NCI-H1105 (cell line): ENCODE measurements around the gene GALNT17.

ENCODE experiments used
- DNase-seq: peaks from one replicate; lab custom pipeline; 2025; lab: John Stamatoyannopoulos, UW

GALNT17 gene

DNA sequence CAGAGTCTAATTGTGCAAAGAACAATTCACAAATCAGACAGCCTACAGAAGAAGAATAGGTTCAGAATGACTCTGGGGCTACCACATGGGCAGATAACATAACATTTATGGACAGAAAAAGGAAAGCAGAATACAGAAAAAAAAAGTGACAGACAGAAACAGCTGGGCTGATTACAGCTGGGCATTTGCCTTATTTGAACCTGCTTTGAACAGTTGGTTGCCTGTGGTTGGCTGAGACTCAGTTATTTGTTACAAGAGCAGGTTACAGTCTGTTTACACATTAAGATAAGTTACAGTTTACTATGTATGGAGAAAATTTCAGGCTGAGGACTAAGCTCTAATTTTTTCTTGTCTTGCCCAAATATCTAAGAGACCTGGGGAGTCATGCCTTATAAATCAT, 327.2 kb downstream of the GALNT17 start:
- no peak for DNase-seq

DNA sequence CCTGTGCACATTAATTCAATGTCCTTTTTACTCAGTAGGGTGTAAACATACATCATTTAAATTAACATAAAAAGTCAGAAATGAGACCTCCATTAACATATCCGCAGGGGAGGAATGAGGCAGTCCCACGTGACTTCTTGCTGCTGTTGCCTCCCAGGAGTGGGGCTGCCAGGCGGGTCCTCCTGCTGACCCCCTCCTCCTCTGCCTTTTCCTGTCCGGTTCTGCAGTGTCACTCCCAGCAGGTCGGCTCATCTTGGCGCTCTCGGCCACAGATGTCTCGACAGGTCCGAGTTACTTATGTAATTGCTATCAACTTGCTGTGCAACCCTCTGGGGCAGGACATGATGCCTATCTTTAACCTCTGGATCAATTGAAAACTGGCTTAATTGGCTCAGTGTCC, 329.6 kb downstream of the GALNT17 start:
- DNase-seq = no peak

DNA sequence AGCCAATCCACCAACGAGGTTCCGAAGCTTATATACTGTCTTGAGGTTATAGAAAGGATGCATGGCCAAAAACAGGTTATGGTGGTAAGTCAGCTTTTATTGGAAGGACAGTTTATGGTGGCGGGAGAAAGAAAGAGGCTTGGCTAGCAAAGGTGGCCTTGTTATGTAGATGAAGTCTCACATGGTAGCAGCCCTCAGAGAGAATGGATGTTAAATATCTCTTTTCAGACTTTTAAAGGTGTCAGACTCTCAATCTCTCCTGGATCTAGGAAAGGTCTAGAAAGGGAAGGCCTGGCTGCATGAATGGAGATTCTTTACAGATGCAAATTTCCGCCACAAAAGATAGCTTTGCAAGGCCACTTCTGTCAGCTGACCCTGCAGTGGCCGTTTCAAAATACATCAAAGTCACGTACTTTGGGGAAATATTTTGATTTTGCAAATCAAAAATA, 333.8 kb downstream of the GALNT17 start:
- no peak for DNase-seq

DNA sequence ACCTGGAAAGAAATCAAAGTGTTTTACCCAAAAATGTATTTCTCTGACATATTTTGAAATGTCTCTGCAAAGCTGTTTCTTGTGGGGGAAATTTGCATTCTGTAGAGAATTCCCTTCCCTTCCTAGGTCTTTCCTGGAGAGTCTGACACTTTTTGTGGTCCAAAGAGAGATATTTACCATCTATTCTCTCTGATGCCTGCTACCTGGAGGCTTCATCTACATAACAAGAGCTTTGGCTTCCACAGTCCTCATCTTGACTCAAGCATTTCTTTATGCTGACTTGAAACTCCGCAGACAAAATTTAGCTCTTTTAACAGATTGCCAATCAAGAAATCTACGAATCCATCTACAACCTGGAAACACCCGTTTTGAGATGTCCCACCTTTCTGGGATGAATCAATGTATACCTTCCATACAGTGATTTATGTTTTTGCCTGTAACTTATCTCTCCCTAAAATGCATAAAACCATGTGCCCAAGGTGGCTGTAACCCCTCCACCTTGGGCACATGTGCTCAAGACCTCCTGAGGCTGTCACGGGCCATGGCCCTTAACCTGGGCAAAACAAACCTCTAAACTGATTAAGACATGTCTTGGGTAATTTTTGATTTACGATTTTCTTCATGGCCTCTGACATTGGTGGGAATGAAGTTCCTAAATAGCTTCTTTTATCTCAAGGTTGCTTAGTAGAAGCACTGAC, 334.7 kb downstream of the GALNT17 start:
- no peak for DNase-seq

DNA sequence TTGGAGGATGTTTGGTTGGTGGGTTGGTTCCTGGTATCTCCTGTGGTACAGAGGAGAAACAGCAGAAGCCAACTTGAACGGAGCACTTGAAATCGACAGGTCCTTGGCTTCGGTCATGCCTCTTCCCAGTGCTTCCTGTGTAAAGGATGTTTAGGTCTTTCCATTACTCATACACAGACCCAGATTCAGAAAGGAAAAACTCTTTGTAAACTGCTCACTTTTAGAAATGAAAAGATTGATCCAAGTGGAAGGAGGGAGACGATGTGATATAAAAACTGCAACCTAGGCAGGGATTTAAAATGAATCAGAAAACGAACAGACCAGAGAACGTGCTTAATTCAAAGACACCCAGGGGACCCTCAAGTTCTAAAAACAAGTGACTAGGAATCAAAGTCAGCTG, 338.4 kb downstream of the GALNT17 start:
- DNase-seq = no peak

DNA sequence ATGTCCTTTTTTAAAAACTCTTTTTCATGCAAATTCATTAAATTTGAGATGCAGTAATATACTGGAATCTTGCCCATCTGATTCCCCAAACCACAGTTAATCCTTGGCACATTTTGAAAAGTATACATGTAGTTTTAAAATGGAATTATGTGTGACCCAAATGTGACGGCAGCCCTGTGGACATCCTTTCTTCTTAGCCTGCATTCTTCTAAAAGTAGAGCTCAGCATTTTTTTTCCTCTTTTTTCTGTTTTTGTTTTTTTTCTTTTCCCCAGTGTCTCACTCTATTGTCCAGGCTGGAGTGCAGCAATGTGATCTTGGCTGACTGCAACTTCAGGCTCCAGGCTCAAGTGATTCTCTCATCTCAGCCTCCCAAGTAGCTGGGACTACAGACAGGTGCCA, 338.9 kb downstream of the GALNT17 start:
- no peak for DNase-seq

DNA sequence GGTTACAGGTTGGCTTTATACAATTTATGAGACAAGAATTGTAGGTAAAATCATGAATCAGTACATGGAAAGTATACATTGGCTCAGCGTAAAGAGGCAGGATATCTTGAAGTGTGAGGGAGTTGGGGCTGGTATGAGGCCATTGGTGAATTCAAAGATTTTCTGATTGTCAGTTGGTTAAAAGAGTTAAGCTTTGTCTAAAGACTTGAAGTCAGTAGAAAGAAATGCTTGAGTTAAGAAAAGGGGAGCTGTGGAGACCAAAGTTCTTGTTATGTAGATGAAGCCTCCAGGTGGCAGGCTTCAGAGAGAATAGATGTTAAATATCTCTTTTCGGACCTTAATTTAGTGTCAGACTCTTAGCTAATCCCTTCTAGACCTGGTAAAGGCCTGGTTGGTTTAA, 341.0 kb downstream of the GALNT17 start:
- no peak for DNase-seq

DNA sequence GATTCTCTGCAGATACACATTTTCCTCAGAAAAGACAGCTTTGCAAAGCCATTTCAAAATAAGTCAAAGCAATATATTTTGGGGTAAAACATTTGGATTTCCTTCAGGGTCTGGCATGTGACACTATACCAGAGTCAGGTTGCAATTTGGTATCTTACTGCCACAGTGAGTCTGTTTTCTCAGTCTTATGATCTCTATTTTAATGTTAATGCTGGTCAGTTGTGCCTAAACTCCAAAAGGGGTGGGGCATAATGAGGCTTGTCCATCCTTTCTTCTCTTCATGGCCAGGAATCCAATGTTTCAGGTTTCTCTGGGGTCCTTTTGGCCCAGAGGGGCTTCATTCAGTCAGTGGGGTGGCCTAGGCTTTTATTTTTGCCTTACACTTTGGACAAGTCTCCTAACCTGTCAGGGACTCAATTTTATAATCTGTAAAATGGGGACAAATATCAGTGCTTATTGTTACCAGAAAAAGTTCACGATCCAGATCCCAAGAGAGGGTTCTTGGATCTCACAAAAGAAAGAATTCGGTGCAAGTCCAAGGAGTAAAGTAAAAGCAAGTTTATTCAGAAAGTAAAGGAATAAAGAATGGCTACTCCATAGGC, 341.5 kb downstream of the GALNT17 start:
- DNase-seq = no peak

DNA sequence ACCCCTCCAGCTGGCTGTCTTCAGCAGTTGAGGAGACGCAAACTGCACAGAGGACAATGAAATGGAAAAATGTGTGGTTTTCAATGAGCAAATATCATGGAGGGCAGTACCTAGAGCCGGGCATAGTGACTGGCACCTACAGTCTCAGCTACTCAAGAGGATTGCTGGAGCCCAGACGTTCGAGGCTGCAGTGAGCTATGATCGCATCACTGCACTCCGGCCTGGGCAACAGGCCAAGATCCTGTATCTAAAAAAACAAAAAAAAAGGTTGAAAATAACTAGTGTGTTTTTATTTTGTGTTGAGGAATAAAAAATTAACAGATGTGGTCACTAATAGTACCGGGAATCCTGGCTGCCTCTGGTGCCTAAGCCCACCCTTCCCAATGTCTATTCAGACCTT, 345.5 kb downstream of the GALNT17 start:
- DNase-seq = no peak

DNA sequence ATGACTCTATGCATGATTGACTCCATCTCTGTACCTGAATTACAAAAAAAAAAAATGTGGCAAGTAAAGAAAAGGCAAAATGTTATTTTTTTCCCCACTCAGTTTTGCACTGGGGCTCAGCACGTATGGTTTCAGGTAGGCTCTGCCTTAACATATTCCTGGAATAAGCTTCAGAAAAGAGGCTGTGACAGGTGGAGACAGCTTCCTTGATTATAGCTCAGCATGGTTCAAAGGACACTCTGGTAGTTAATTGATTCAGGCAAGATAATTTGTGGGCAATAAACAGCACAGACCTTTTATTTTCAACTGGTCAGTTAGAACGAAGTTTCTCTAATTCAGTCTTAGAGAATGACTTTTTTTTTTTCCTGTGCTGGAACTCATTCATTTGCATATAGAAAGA, 347.3 kb downstream of the GALNT17 start:
- no peak for DNase-seq

DNA sequence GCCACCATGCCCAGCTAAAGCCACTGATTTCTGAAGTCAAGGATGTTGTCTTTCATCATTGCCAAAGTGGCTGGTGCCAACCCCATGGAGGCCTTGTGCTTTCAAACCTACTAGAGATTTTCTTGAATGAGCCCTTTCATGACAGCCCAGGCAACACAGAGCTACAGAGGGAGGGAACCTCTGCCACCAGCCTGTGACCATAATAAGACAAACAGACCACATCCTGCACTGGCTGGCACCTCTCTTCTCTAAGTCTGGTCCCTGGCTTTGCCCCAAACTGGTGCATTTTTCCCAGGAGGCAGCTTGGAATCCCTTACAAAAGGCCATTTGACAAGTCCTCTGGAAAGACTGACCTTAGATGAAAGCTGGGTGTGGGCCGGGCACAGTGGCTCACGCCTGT, 348.8 kb downstream of the GALNT17 start:
- no peak for DNase-seq

DNA sequence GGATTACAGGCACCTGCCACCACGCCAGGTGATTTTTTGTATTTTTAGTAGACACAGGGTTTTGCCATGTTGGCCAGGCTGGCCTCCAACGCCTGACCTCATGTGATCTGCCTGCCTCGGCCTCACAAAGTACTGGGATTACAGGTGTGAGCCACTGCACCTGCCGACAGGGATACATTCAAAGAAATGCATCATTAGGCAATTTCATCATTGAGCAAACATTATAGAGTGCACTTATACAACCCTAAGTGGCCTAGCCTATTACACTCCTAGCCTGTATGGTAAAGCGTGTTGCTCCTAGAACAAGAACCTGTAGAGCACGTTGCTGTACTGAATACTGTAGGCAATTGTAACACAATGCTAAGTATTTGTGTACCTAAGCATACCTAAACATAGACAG, 350.3 kb downstream of the GALNT17 start:
- DNase-seq = peak; percentile 72

DNA sequence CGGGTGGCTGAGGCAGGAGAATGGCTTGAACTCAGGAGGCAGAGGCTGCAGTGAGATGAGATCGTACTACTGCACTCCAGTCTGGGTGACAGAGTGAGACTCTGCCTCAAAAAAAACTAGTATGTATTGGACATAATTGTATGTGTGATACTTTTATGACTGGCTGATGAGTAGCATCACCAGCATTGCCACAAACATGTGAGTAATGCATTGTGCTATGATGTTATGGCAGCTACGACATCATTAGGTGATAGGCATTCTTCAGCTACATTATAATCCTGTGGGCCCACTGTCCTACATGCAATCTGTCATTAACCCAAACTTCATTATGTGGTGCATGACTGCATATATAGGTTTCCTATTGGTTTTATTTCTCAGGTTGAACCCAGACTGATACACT, 352.4 kb downstream of the GALNT17 start:
- no peak for DNase-seq

DNA sequence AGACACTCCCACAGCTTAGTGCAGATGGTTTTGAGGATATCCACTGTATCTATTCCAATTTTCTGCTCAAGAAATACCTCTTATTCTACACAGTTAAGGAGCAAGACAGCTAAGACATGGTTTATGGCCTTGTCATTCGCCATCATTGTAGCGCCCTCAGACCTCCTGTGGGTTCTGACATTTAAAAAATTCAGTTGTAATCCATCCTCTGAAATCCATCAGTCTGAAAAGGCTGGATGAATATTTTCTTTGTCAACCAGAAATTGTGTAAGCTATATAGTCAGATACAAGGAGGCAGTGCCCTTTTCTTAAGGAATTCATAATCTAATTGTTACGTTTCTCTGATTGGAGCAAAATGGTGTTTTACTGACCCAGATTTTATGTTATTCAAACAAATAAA, 353.6 kb downstream of the GALNT17 start:
- no peak for DNase-seq

DNA sequence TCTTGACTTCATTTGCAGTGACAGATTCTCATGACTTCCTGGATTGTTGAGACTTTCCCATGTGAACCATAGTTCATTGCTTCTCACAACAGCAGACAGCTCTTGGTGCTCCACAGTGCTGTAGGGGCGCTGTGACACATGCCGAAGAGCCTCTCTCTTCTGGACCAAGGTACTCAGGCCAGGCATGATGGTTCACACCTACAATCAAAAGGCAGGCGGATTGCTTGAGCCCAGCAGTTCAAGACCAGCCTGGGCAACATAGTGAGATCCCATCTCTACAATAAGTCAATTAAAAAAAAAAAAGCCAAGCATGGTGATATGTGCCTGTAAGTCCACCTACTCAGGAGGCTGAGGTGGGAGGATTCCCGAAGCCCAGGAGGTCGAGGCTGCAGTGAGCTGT, 354.5 kb downstream of the GALNT17 start:
- no peak for DNase-seq

DNA sequence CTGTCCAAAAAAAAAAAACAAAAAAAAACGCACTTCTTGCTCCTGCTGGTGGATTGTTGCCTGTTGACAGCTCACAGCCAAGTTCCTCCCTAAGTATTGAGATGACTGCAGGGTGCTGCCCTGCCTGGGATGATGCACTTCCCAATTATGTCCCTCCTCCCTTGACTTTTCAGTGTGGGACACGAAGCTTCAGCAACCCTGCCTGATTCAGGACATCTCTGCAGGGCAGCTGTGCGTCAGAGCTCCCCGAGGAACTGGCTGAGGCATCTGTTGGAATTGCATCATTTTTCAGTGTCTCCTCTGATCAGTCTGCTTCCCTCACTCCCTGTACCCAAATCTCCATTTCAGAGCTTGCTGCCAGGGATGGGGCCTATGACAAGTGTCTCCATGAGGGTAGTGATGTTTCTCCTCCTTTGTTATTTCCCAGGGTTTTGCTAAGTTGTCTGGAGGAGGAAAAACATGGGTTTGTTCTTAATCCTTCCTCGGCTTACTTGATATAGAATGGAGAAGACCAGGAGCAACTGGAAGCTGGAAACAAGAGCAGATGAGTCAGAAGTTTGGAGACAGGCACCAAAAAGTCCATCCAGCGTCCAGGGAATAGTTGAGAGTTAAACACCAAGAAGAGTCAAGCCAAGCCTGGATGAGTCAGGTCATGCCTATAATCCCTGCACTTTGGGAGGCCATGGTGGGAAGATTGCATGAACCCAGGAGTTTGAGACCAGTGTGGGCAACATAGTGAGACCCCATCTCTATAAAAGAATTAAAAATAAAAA, 355.1 kb downstream of the GALNT17 start:
- DNase-seq = no peak

DNA sequence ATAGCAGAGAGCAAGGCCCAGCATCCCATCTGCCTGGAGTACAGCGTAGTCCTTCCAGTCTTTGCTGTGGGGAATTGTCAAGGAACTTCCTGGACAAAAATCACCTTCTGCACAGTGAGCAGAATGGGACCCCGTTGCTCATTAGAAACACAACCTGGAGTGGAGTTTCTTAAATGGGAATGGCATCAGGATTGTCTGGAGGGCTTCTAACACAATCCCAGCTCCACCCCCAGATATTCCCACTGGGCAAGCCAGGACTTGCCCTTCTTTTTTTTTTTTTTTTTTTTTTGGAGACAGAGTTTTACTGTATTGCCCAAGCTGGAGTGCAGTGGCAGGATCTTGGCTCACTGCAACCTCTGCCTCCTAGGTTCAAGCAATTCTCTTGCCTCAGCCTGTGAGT, 356.4 kb downstream of the GALNT17 start:
- no peak for DNase-seq

DNA sequence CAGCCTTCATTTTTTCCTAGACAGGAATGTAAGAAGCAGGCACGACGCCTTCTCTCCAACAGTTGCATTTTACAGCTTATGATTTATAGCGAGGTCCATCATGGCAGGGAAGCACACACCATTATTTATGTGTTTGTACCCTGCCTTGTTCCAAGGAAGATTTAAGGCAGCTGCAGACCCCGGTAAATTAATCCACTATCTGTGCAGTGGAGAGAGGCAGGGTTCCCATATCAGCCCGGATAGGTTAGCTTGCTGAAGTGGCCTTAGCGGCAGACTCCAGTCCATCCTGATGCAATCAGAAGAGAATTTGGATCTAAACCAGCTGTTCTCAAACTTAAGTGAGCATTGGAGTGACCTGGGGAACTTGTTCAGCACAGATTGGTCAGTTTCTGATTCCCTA, 359.4 kb downstream of the GALNT17 start:
- no peak for DNase-seq

DNA sequence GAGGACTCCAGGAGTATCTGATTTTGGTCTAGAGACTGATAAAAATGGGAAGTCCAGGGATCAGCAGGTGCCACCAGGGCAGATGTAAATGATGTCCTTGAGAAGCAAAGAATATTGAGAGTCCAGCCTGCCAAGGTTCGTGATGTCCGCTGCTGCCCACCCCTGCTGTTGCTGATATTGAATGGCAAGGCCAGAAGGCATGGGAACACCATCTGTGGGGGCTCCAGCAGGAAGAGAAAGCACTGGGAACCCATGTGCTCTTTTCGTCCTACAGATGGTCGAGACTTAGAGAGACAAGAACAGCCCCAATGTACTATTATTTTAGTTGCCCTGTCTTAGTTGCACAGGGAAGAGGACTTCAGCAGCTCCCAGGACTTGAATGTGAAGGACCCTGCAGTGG, 363.9 kb downstream of the GALNT17 start:
- no peak for DNase-seq

DNA sequence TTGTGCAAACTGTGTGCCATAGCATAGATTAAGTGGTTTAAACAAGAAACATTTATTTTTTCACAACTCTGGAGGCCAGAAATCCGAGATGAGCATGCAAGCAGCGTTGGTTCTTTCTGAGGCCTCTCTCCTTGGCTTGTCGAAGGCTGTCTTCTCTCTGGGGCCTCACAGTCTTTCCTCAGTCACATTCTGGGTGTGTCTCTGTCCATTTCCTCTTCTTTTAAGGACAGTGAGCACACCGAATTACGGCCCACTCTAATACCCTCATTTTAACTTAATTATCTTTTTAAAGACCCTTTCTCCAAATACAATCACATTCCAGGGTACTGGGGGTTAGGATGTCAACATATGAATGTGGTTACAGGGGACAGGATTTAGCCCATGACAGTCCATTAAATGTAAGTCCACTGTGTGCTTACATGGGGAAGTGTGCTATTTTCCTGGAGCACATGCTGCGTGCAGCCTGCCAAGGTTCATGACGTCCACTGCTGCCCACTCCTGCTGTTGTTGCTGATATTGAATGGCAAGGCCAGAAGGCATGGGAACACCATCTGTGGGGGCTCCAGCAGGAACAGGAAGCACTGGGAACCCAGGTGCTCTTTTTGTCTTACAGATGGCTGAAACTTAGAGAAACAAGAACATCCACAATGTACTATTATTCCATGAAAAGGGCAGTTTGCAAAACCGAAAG, 365.5 kb downstream of the GALNT17 start:
- DNase-seq = no peak

DNA sequence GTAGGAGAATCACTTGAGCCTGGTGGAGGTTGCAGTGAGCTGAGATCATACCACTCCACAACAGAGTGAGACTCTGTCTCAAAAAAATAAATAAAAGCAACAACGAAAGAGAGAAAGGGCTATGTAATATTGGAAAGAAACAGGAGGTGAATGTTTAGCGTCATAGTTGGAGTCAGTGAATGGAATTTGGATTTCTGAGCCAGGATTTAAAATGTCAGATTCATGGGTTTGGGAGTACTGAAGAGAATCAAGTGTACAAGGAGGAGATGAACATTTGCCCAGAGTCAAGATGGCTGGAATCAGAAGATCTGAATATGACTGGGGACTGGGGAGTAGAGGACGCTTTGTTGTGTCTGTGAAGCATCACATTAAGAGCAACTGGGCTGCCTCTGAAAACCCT, 366.4 kb downstream of the GALNT17 start:
- DNase-seq = no peak

DNA sequence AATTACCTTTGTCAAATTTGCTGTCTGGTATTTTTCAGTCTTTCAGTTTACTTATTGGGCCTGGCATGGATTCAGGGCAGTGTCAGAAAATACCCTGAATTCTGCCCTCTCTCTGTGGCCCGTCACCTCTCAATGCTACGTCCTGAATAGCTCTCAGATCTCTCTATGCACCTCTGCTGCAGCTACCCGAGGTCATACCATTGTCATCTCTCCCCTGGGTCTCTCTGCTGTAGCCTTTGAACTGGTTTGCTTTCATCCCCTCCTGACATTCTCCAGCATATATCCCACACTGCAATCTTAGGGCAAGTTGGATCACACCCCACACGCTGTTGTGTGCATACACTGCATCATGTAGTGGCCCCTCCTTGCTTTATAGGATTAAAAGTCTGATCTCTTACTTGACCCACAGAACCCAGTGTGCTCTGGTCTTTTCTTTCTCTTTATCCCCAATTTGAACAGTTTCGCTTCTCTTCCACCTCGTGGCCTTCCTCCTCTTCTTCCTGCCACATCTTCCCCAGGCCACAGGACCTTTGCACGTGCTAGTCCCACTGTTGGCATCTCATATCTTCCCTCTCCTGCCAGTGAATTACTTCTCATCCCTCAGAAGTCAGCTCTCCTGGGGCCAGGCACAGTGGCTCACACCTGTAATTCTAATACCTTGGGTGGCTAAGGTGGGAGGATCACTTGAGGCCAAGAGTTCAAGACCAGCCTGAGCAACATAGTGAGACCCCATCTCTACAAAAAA, 372.9 kb downstream of the GALNT17 start:
- DNase-seq = no peak
